ENCODE results near the gene TFF1.

Gene TFF1

GRCh38 chr21:42395302-42395701 lies 29.0 kb upstream of the TFF1 start:
- ATAC-seq = no peak
- TF ChIP-seq PPARA (CRISPR knock-in tag; IDR thresholded peaks at IDR 0.05; ENCODE audit: borderline replicate concordance) = no peak
- no peak for TF ChIP-seq ZNF565 (CRISPR knock-in tag; conservative IDR thresholded peaks at IDR 0.05; ENCODE audit: low read depth)
- TF ChIP-seq ZNF70 (CRISPR knock-in tag; IDR thresholded peaks at IDR 0.05) = no peak
- no peak for TF ChIP-seq CREB5 (CRISPR knock-in tag; IDR thresholded peaks at IDR 0.05; ENCODE audit: low read depth)
- TF ChIP-seq TCF4 (CRISPR knock-in tag; IDR thresholded peaks at IDR 0.05; ENCODE audit: borderline replicate concordance) = no peak
- TF ChIP-seq ZC3H10 (CRISPR knock-in tag; IDR thresholded peaks at IDR 0.05) = no peak
- no peak for TF ChIP-seq GLIS3 (CRISPR knock-in tag; IDR thresholded peaks at IDR 0.05)
- TF ChIP-seq TOX (CRISPR knock-in tag; IDR thresholded peaks at IDR 0.05; ENCODE audit: borderline replicate concordance) = no peak
- TF ChIP-seq ZNF8 (CRISPR knock-in tag; IDR thresholded peaks at IDR 0.05) = no peak
- no peak for TF ChIP-seq ESRRG (CRISPR knock-in tag; IDR thresholded peaks at IDR 0.05)
- TF ChIP-seq OSR1 (CRISPR knock-in tag; IDR thresholded peaks at IDR 0.05) = no peak
- no peak for TF ChIP-seq ZFP3 (CRISPR knock-in tag; IDR thresholded peaks at IDR 0.05)
- TF ChIP-seq ZFP30 (CRISPR knock-in tag; IDR thresholded peaks at IDR 0.05) = no peak
- no peak for TF ChIP-seq TSHZ2 (CRISPR knock-in tag; IDR thresholded peaks at IDR 0.05)
- TF ChIP-seq ARNTL (CRISPR knock-in tag; IDR thresholded peaks at IDR 0.05; ENCODE audit: borderline replicate concordance, low read depth) = no peak
- TF ChIP-seq CSDC2 (CRISPR knock-in tag; IDR thresholded peaks at IDR 0.05) = no peak
- TF ChIP-seq RARB (CRISPR knock-in tag; IDR thresholded peaks at IDR 0.05) = no peak

GRCh38 chr21:42393443-42393950 lies 27.2 kb upstream of the TFF1 start:
- TF ChIP-seq ZNF565 (CRISPR knock-in tag; conservative IDR thresholded peaks at IDR 0.05; ENCODE audit: low read depth) (no peak), BACH2 (CRISPR knock-in tag; IDR thresholded peaks at IDR 0.05; ENCODE audit: borderline replicate concordance) (no peak), CSDC2 (CRISPR knock-in tag; IDR thresholded peaks at IDR 0.05) (no peak), SNAI2 (CRISPR knock-in tag; IDR thresholded peaks at IDR 0.05) (no peak), PPARA (CRISPR knock-in tag; IDR thresholded peaks at IDR 0.05; ENCODE audit: borderline replicate concordance) (no peak), ZNF70 (CRISPR knock-in tag; IDR thresholded peaks at IDR 0.05) (no peak), ZFP3 (CRISPR knock-in tag; IDR thresholded peaks at IDR 0.05) (no peak), GLIS3 (CRISPR knock-in tag; IDR thresholded peaks at IDR 0.05) (no peak), ARNTL (CRISPR knock-in tag; IDR thresholded peaks at IDR 0.05; ENCODE audit: borderline replicate concordance, low read depth) (no peak), PATZ1 (CRISPR knock-in tag; IDR thresholded peaks at IDR 0.05; ENCODE audit: borderline replicate concordance) (no peak), TOX (CRISPR knock-in tag; IDR thresholded peaks at IDR 0.05; ENCODE audit: borderline replicate concordance) (no peak), ZFP30 (CRISPR knock-in tag; IDR thresholded peaks at IDR 0.05) (no peak), RARB (CRISPR knock-in tag; IDR thresholded peaks at IDR 0.05) (no peak), TSHZ2 (CRISPR knock-in tag; IDR thresholded peaks at IDR 0.05) (no peak), POU6F1 (CRISPR knock-in tag; IDR thresholded peaks at IDR 0.05; ENCODE audit: borderline replicate concordance, low read depth) (no peak), ZC3H10 (CRISPR knock-in tag; IDR thresholded peaks at IDR 0.05) (no peak)
- no peak for ATAC-seq

All from SK-N-SH treated with all-trans-retinoic acid at 6 μM for 48 hours (cell line).